NCI-H2029 treated with DMSO at 0.1 percent for 48 hours (cell line): ENCODE results near the gene SH3TC1.

Experiments used
- DNase-seq: peaks from one replicate; lab custom pipeline; 2025; lab: John Stamatoyannopoulos, UW

SH3TC1 gene

DNA sequence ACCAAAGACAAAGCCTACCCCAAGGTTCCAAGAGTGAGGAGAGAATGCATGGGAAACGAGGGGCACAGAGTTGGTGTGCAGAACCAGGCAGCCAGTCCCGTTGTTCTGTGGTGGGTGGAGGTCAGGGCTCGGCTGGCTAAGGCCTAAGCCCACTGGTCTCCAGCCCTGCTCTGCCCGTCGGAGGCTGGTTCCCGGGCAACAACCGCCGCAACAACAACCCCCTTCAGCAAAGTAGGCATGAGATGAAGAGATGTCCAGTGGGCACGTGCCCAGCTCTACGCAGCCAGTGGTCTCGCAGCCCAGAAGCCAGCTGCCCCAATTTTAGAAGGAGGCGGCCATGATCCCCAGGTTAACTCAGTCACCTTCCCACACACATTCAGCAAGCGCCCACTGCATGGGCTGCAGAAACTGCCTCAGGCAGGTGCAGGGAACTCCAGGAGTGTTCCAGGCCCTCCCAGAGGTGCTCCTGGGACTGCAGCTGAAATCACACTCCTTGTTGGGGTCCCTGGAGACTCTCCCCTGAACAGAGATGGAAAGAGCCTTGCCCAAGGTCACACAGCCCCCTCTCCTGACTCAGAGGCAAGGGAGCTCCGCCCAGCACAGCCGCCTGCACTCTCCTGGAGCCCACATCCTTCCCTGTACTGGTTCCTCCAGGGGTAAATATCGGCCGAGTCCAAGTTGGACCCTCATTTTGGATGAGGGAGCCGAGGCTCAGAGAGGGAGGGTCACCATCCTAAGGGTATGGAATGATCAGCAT is 45.1 kb downstream of the SH3TC1 start:
- no peak for DNase-seq

DNA sequence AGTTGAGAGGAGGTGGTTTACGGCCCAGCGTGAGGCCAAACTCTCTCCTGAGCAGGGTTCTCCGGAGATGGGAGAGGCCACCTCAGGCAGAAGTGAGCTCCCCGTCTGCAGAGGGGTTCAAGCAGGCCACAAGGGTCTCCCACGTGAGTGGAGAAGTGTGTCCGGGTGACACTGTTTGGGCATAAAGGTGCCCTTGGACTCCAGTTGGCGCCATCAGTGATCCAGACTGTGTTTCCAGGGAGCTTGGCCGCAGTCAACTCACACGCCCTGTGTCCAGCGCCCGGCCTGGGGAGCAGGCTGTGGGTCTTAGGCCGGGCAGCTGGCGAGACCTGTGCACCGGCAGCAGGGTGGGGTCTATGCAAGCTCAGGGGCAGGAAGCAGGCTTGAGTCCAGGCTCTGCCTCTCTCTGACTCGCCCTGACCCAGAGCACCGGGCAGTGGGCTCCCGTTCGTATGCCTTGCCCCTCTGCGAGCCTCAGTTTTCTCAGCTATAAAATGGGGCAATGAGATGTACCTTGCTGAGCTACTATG is 45.9 kb downstream of the SH3TC1 start:
- no peak for DNase-seq

DNA sequence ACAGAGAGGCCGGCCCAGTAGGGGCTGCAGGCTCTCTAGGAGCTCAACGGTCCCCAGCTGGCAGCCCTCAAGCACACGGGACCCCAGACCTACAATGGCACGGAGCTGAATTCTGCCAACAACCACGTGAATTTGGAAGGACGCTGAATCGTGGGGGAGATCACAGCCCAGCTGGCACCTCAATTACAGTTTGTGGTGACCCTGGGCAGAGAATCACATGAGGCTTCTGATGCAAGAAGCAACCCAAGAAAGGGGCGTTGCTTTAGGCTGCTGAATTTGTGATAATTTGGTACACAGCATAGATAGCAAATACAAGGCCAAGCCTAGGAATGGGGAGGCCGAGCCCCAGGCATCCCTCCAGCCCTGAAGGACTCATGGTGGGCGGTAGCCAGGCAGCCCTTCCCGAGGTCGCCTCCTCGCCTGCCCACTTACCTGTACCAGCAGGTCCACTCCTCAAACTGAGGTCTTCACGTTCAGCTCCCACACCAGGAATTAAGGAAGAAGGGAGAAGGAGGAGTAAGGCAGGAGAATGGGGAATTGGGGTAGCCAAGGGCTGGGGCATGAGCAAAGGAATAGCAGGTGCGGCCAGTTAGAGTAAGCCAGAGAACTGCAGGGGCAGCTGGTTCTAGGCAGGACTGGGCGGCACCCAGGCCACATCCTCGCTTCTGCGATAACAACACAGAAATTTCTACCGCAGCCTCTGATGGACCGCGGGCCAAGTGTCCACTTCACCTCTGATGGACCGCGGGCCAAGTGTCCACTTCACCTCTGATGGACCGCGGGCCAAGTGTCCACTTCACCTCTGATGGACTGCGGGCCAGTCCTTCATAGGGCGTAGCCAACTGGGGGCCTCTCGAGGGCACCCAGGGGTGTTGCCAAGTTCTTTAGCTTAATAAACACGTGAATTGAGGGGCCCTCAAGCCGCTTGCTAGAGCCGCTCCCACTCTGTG is 47.1 kb downstream of the SH3TC1 start:
- DNase-seq: no peak

- no peak for DNase-seq
Observed at GRCh38 chr4:8247047-8247930, 48.2 kb downstream of the SH3TC1 start.

DNA sequence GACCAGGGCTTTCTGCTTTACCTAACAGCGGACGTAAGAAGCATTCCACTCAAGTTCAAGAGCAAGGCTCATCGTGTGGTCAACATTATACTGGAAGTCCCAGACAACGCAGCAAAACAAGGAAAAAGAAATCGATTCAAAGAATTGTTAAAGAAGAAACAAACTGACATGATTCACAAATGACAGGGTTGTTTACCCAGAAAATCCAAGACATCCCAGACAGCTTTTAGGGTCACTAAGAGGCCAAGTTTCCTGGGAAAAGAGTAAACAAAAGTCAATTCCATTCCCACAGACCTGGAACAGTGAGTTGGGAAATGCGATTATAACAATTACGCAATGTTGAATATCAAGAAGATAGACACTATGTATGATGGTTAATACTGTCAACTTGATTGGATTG is 49.0 kb downstream of the SH3TC1 start:
- no peak for DNase-seq

GRCh38 chr4:8250227-8250626 is 51.1 kb downstream of the SH3TC1 start:
- no peak for DNase-seq

DNA sequence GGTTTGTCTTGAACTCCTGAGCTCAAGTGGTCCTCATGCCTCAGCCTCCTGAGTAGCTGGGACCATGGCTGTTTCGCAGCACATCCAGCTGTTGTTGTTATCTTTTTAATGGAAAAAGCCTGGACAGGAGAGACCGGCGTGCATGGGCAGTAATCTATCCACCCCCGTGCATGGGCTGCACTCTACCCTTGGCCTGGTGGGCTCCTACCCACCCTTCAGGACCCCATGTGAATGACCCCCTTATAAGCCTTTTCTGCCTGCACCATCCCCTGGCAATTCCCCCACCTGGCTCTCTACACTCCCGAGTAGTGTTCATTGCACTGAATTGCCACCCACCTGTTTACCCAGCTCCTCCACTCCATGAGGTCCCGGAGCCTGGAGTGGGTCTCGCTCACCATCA is 51.5 kb downstream of the SH3TC1 start:
- DNase-seq: no peak

GRCh38 chr4:8251110-8251883 is 52.2 kb downstream of the SH3TC1 start:
- DNase-seq: no peak

- no peak for DNase-seq
Observed at GRCh38 chr4:8252301-8253173, 53.4 kb downstream of the SH3TC1 start.

- DNase-seq: no peak
Observed at GRCh38 chr4:8254076-8254475, 55.0 kb downstream of the SH3TC1 start.

DNA sequence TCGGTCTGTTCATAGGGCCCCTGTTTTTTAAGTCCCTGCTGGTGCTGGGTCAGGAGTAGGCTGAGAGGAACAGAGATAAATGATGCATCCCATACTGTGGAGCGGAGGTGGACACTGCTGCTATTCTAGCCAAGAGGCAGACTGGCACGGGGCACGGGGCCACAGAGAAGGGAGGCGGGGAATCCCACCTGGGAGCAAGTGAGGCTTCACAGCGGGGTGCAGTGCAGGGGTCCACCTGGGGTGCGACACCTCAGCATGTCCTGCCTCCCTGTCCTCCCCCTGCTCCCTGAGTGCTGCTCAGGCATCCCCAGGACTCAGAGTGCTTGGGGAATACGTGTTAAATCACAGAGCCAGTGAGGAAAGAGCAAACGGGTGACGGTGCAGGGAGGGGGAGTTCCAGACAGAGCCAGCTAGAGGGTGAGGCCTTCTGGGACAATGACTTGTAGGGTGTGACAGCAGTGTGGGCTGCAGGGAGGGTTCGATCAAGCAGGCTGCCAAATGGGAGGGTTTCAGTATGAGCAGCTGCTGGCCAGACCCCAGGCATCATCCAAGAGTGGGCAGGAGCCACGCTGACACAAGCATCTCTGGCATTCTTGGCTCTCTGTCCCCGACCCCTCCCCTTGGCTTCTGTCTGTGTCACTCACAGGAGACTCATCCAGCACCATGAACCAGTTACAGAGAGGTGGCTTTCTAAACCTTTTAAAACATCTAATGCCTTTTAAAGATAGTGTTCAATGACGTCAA is 56.8 kb downstream of the SH3TC1 start:
- DNase-seq: no peak

GRCh38 chr4:8257854-8258253 is 58.8 kb downstream of the SH3TC1 start:
- no peak for DNase-seq

DNA sequence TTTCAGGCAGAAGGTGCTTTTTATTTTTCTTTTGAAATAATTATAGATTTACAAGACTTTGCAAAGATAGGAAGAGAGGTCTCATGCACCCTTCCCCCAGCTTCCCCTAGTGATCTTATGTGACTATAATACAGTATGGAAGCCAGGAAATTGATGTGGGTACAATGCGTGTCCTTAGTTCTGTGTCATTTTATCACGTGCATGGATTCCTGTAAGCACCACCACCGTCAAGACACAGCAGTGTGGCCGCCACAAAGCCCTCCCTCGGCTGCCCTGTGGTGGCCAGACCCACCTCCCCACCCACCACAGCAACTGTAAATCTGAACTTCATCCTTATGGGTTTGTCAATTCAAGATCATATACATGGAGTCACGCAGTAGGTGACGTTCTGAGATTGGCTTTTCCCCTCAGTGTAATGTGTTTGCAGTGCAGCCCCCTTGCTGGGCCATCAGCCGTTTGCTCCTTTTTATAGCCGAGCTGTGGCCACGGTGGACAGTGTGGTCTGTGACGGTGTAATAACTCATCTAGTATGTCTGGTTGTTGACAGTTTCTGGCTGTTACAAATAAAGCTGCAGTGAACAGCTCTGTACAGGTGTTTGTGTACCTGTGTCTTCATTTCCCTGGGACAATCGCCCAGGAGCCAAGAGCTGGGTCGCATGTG is 59.6 kb downstream of the SH3TC1 start:
- no peak for DNase-seq

- DNase-seq: no peak
Observed at GRCh38 chr4:8259743-8260430, 60.8 kb downstream of the SH3TC1 start.

DNA sequence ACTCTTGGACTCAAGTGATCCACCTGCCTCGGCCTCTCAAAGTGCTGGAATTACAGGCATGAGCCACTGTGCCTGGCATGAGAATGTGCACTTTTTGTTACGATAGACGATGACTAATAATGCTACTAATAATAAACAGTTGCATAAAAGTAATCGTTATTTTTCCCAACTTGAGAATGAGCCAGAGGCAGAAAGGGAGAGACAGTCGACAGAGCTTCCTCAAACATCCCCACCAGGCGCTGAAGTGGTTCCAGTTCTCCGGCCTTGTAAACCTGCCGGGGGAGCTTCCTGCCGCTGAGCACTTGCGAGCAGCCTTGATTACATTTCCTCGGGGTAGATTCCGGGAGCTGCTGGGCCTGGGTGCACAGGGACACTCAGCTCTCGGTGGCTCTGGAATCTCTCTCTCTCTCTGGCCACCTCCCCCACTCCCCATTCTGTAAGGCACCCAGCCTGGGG is 61.6 kb downstream of the SH3TC1 start:
- no peak for DNase-seq

GRCh38 chr4:8261851-8262535 is 62.9 kb downstream of the SH3TC1 start:
- DNase-seq: no peak

DNA sequence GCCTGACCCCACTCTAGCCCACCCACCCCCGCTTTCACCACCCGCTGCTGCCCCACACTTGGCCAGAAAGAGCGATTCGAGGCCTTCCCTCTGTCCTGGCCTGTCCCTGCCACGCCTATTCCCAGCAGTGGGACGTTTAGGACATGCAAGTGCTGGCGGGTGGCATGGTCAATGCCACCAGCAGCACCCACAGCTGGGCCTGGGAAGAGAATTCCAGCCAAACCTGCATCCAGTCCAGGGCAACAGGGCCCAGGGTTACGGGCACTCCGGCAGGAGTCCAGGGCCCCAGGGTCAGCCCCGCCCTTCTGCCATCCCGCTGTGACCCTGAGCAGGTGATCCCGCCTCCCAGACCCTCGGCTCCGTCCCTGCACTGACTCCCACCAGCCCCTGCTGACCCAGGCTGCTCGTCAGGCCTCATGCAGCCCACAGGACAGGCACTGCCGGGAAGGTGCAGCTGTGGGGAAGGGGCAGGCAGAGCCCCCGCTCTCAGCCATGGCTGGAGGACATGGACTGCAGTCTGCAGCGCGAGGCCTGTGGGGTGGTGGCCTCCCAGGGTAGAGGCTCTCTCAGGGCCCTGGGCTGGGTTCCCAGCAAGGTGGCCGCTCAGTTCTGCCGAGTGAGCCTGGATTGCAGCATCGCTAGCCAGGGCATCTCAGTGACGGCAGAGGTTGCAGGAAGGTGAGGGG is 63.7 kb downstream of the SH3TC1 start:
- DNase-seq: no peak
